OCI-LY1 (cell line): Measurements from ENCODE around the gene PCDHGA7.
"Not testable (repeated sequence)": the region's sequence is repeated elsewhere in the genome, so short reads cannot be mapped to it uniquely, and the experiment has no call there.

Source experiments
- H2AFZ ChIP-seq: fragments of 200-600 bp; sonication (generic), shearing (Covaris generic); 2 replicates; pipeline ENCODE4 v1.6.0; 2014; ENCODE audit warnings: antibody characterized with exemption, mild to moderate bottlenecking, low read length
- H3F3A ChIP-seq: fragments of 200-600 bp; sonication (generic), shearing (Covaris generic); 2 replicates; pipeline ENCODE4 v1.6.0; 2014; ENCODE audit warnings: mild to moderate bottlenecking, antibody characterized with exemption, low read length, moderate library complexity; ENCODE audit not compliant: insufficient read depth
- H3K27ac ChIP-seq: fragments of 200-600 bp; sonication (generic); 2 replicates; pipeline ENCODE4 v1.5.1; 2014; ENCODE audit warnings: low read length, mixed run types, mild to moderate bottlenecking, low read depth; ENCODE audit not compliant: poor library complexity, severe bottlenecking
- H3K27me3 ChIP-seq: fragments of 200-600 bp; sonication (generic); 2 replicates; pipeline ENCODE4 v1.6.0; 2014; ENCODE audit warnings: antibody characterized with exemption, mild to moderate bottlenecking, low read length, moderate library complexity; ENCODE audit not compliant: insufficient read depth
- H3K36me3 ChIP-seq: fragments of 200-600 bp; sonication (generic); 2 replicates; pipeline ENCODE4 v1.6.1; 2014; ENCODE audit warnings: mild to moderate bottlenecking, antibody characterized with exemption, low read length, moderate library complexity, mixed read lengths; ENCODE audit not compliant: insufficient read depth
- H3K4me1 ChIP-seq: fragments of 200-600 bp; sonication (generic); 2 replicates; pipeline ENCODE4 v1.5.1; 2014; ENCODE audit warnings: mild to moderate bottlenecking, low read length, moderate library complexity; ENCODE audit not compliant: insufficient read depth, severe bottlenecking
- H3K4me2 ChIP-seq: fragments of 200-600 bp; sonication (generic), shearing (Covaris generic); 2 replicates; pipeline ENCODE4 v1.6.1; 2014; ENCODE audit warnings: low read length
- H3K4me3 ChIP-seq: fragments of 200-600 bp; sonication (generic); 2 replicates; pipeline ENCODE4 v1.5.1; 2014; ENCODE audit warnings: low read length, low read depth, mild to moderate bottlenecking, mixed read lengths; ENCODE audit not compliant: poor library complexity, severe bottlenecking
- H3K79me2 ChIP-seq: fragments of 200-600 bp; shearing (Covaris generic); 2 replicates; pipeline ENCODE4 v1.6.1; 2016; ENCODE audit warnings: mixed run types, low read length, mixed read lengths; ENCODE audit not compliant: insufficient read depth
- H3K9ac ChIP-seq: fragments of 200-600 bp; sonication (generic), shearing (Covaris generic); 2 replicates; pipeline ENCODE4 v1.6.1; 2014; ENCODE audit warnings: mild to moderate bottlenecking, low read length, mixed read lengths
- H3K9me2 ChIP-seq: fragments of 200-600 bp; sonication (generic), shearing (Covaris generic); 2 replicates; pipeline ENCODE4 v1.6.1; 2014; ENCODE audit warnings: low read depth, mild to moderate bottlenecking, low read length, mixed read lengths
- H3K9me3 ChIP-seq: fragments of 200-600 bp; shearing (Covaris generic); 2 replicates; pipeline ENCODE4 v1.6.1; 2014; ENCODE audit warnings: low read length, mixed read lengths
- H4K20me1 ChIP-seq: fragments of 200-600 bp; sonication (generic), shearing (Covaris generic); 2 replicates; pipeline ENCODE4 v1.6.0; 2016; ENCODE audit warnings: mild to moderate bottlenecking, low read length; ENCODE audit not compliant: insufficient read depth
- EZH2 ChIP-seq: fragments of 200-600 bp; sonication (generic), shearing (Covaris generic); IDR thresholded peaks from 2 replicates; pipeline ENCODE4 v1.8.0; 2017; ENCODE audit warnings: borderline replicate concordance, mixed run types, mild to moderate bottlenecking, antibody characterized with exemption, low read length, moderate library complexity, mixed read lengths
- TF ChIP-seq, protein P1 (sequence below): fragments of 200-600 bp; sonication (generic), shearing (Covaris generic); IDR thresholded peaks from 2 replicates; pipeline ENCODE4 v1.5.1; 2017; ENCODE audit warnings: mild to moderate bottlenecking, antibody characterized with exemption, low read length, moderate library complexity, mixed read lengths

The PCDHGA7 gene

DNA sequence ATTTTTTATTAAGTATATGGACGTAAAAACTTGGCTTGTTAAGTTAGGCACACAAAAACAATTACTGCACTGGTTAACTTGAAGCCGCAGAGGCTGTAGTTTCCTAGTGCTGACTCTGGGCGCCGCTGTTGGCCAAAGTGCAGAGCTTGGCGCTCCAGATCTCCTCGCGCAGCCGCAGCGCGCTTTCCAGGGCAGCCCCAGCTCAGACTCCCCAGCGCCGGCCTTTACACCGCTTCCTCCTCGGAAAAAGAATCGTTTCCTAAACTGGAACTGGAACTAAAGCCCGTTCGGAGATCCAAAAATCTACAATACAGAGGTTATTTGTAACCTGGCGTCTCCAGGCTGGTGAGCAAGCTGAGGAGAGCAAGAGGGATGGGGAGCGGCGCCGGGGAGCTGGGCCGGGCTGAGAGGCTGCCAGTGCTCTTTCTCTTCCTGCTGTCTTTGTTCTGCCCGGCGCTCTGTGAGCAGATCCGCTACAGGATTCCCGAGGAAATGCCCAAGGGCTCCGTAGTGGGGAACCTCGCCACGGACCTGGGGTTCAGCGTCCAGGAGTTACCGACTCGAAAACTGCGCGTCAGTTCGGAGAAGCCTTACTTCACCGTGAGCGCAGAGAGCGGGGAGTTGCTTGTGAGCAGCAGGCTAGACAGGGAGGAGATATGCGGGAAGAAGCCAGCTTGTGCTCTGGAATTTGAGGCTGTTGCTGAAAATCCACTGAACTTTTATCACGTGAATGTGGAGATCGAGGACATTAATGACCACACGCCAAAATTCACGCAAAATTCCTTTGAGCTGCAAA, 15.4 kb downstream of the PCDHGA7 start, which contains the start of gene PCDHGB5:
PCDHGB5 (plus strand) TSS at position 192 of the 796 bp plus-strand sequence; CDS start at position 373, 181 bp downstream.
- not testable (repeated sequence) for H2AFZ ChIP-seq

GRCh38 chr5:141398608-141399007, 16.1 kb downstream of the PCDHGA7 start:
- H3K9ac ChIP-seq = no peak overlapping the region
- H3K27me3 ChIP-seq = no peaks in the 10 kb centered on the region
- TF ChIP-seq EZH2 = no peak
- TF ChIP-seq, protein P1, sequence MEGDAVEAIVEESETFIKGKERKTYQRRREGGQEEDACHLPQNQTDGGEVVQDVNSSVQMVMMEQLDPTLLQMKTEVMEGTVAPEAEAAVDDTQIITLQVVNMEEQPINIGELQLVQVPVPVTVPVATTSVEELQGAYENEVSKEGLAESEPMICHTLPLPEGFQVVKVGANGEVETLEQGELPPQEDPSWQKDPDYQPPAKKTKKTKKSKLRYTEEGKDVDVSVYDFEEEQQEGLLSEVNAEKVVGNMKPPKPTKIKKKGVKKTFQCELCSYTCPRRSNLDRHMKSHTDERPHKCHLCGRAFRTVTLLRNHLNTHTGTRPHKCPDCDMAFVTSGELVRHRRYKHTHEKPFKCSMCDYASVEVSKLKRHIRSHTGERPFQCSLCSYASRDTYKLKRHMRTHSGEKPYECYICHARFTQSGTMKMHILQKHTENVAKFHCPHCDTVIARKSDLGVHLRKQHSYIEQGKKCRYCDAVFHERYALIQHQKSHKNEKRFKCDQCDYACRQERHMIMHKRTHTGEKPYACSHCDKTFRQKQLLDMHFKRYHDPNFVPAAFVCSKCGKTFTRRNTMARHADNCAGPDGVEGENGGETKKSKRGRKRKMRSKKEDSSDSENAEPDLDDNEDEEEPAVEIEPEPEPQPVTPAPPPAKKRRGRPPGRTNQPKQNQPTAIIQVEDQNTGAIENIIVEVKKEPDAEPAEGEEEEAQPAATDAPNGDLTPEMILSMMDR = no peak
- no peak overlapping the region for H3K27ac ChIP-seq
- no peak overlapping the region for H2AFZ ChIP-seq
- H3F3A ChIP-seq = no peaks in the 10 kb centered on the region
- H3K79me2 ChIP-seq = no peaks in the 10 kb centered on the region
- H3K4me3 ChIP-seq = no peak overlapping the region
- H3K9me3 ChIP-seq = peaks cover 5% of the 10 kb centered on the region; the same call in 1 of the 2 replicates
- no peaks in the 10 kb centered on the region for H3K9me2 ChIP-seq
- H3K36me3 ChIP-seq = no peaks in the 10 kb centered on the region
- no peaks in the 10 kb centered on the region for H4K20me1 ChIP-seq
- no peaks in the 10 kb centered on the region for H3K4me1 ChIP-seq
- H3K4me2 ChIP-seq = no peak overlapping the region

More for the DNA sequence above, 15.4 kb downstream of the PCDHGA7 start, which contains the start of gene PCDHGB5:
- H4K20me1 ChIP-seq, H3K4me3 ChIP-seq, H3K9me3 ChIP-seq, H3K9me2 ChIP-seq, H3K4me2 ChIP-seq, H3K9ac ChIP-seq, H3K27me3 ChIP-seq, H3K27ac ChIP-seq, H3K4me1 ChIP-seq, H3K79me2 ChIP-seq, H3K36me3 ChIP-seq, H3F3A ChIP-seq: not testable (repeated sequence)

GRCh38 chr5:141399555-141400258, 17.2 kb downstream of the PCDHGA7 start:
- Histone ChIP-seq H3F3A (no peaks in the 10 kb centered on the region), H3K9me3 (peaks cover 5% of the 10 kb centered on the region; the same call in 1 of the 2 replicates), H3K27me3 (no peaks in the 10 kb centered on the region), H3K36me3 (no peaks in the 10 kb centered on the region), H3K4me3 (no peak overlapping the region), H4K20me1 (no peaks in the 10 kb centered on the region), H3K27ac (no peak overlapping the region), H3K9me2 (no peaks in the 10 kb centered on the region), H2AFZ (no peak overlapping the region), H3K4me2 (no peak overlapping the region), H3K9ac (no peak overlapping the region), H3K4me1 (no peaks in the 10 kb centered on the region), H3K79me2 (no peaks in the 10 kb centered on the region)
- TF ChIP-seq EZH2 = no peak
- TF ChIP-seq, protein P1 = no peak
